Esophagus muscularis mucosa (tissue), 4 donors: ENCODE results near the gene COL25A1. TPM values are rescaled to one million over a fixed set of nuclear protein-coding genes. Genes with fewer than 3 reads are reported as not detected.
"Not testable (repeated sequence)": the region's sequence is repeated elsewhere in the genome, so short reads cannot be mapped to it uniquely, and the experiment has no call there.

Experiments
- DNase-seq: peaks from one replicate; pipeline ENCODE4 v3.0.0-alpha.2; 2017; ENCODE audit errors: extremely low spot score
- H3K27ac ChIP-seq, 4 donors: fragments of 200-600 bp; sonication (generic); replicated peaks in 1 of 4; 1 replicate in 3 of 4; 2 replicates in 1 of 4; pipeline ENCODE4 v1.5.1; 2016 to 2019; ENCODE audit warnings: mild to moderate bottlenecking in 1 of 4
- H3K27me3 ChIP-seq, 4 donors: fragments of 200-600 bp; sonication (generic); one replicate each; pipeline versions ENCODE4 v1.5.1 to v1.6.0; 2016 to 2019
- H3K36me3 ChIP-seq, 4 donors: fragments of 200-600 bp; sonication (generic); one replicate each; pipeline ENCODE4 v1.5.1; 2016 to 2019
- H3K4me1 ChIP-seq, 4 donors: fragments of 200-600 bp; sonication (generic); one replicate each; pipeline ENCODE4 v1.5.1; 2016 to 2019
- H3K4me3 ChIP-seq, 4 donors: fragments of 200-600 bp; sonication (generic); 1 replicate in 2 of 4; 2 replicates in 2 of 4; pipeline ENCODE4 v1.5.1; 2016 to 2019; ENCODE audit warnings: mild to moderate bottlenecking in 4 of 4, moderate library complexity in 1 of 4
- H3K9me3 ChIP-seq, 4 donors: fragments of 200-600 bp; sonication (generic); 1 replicate in 3 of 4; 2 replicates in 1 of 4; pipeline ENCODE4 v1.5.1; 2016 to 2019
- EP300 ChIP-seq: sonication (generic); formaldehyde crosslinking; IDR thresholded peaks from one replicate; pipeline ENCODE4 v1.6.1; 2017; ENCODE audit warnings: antibody characterized with exemption
- POLR2A ChIP-seq: fragments of 450-650 bp; IDR thresholded peaks from one replicate; pipeline ENCODE4 v1.6.1; 2017; ENCODE audit warnings: antibody characterized with exemption, moderate library complexity, mild to moderate bottlenecking, low read depth
- POLR2AphosphoS5 ChIP-seq, 2 donors: sonication (generic); formaldehyde crosslinking; IDR thresholded peaks; one replicate each; pipeline ENCODE4 v1.6.1; 2017; ENCODE audit warnings: antibody characterized with exemption in 2 of 2
- WGBS: methylation state at CpG from one replicate; pipeline ENCODE4 v1.1.5; 2018; 5-methylcytosine and 5-hydroxymethylcytosine counted together
- intact Hi-C: fragments of 100-400 bp; cut with DNase I; formaldehyde crosslinking; loops from one replicate; pipeline ENCODE4 v1.15.1; 2023
- total RNA-seq, 4 donors: library from RNA; depleted of rRNA; stranded (reverse); fragments of >200 nt; gene quantifications; one replicate each; pipeline versions ENCODE4 v1.1.0 to v1.2.1, GENCODE V29; 2016
- TF ChIP-seq, protein P1 (sequence below), 3 experiments: fragments of 200-600 bp in 2 of 3; fragments of 450-650 bp in 1 of 3; sonication (generic) in 2 of 3; IDR thresholded peaks; one replicate each; pipeline ENCODE4 v1.5.1; 2017 to 2019; ENCODE audit warnings: antibody characterized with exemption in 3 of 3, mild to moderate bottlenecking in 2 of 3, moderate library complexity in 1 of 3

Gene COL25A1
- total RNA-seq, 4 donors from 2014 or later, result 1.0 to 3.7 (median 2.0) TPM

DNA sequence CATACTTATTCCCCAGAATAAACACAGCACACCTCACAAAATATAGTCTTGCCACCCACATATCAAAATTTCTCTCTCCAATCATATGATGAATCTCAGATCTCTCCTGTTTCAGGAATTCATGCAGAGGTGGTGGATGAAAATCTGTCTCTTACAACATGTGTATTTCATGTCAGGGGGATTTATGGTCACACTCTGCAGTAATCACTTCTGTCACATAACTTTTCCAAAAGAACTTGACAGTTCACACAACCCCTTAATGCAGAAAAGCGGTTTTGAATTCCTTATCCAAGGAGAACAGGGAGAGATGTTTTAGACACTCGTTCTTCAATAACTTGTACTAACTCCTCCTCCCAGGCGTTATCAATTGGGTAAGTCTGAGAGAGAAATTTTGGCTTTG lies 359.1 kb downstream of the COL25A1 start:
- H3K27me3 ChIP-seq, result no peaks in the 10 kb centered on the region
- WGBS, result 90% methylated on average over 3 of the region's 3 CpGs
- no peak for TF ChIP-seq POLR2A
- no peak for TF ChIP-seq EP300
- no peak for TF ChIP-seq POLR2AphosphoS5 (IDR thresholded peaks at IDR 0.05)
- TF ChIP-seq, protein P1, sequence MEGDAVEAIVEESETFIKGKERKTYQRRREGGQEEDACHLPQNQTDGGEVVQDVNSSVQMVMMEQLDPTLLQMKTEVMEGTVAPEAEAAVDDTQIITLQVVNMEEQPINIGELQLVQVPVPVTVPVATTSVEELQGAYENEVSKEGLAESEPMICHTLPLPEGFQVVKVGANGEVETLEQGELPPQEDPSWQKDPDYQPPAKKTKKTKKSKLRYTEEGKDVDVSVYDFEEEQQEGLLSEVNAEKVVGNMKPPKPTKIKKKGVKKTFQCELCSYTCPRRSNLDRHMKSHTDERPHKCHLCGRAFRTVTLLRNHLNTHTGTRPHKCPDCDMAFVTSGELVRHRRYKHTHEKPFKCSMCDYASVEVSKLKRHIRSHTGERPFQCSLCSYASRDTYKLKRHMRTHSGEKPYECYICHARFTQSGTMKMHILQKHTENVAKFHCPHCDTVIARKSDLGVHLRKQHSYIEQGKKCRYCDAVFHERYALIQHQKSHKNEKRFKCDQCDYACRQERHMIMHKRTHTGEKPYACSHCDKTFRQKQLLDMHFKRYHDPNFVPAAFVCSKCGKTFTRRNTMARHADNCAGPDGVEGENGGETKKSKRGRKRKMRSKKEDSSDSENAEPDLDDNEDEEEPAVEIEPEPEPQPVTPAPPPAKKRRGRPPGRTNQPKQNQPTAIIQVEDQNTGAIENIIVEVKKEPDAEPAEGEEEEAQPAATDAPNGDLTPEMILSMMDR (IDR thresholded peaks at IDR 0.05), result no peak
- DNase-seq, result no peak
- H3K9me3 ChIP-seq, result no peaks in the 10 kb centered on the region
- no peak overlapping the region for H3K27ac ChIP-seq
- no peaks in the 10 kb centered on the region for H3K36me3 ChIP-seq
- no peak overlapping the region for H3K4me3 ChIP-seq
- no peaks in the 10 kb centered on the region for H3K4me1 ChIP-seq
- intact Hi-C loops, result no loop called here

DNA sequence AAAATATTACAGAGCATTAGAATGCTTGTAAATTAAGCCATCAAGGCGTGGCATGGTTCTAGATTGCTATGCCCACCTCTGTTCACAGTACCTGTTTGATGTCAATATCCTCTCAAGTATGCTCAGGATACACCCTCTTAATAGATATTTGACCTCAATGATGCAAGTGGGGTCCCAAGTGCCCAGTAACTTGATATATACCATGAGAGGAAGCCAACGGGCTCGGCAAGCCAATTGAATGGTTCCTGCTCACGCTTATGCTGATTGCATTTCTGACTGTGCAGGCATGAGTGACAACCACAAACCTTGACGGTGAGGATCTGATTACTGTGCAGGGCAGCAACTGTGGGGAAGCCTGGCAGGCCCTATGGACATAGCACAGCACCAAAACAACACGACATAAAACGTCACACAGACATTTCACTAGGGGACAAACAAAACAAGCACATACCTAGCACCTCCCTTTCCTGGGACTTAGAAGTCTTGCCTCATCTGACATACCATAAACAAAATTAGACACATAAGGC lies 360.5 kb downstream of the COL25A1 start:
- no peaks in the 10 kb centered on the region for H3K4me1 ChIP-seq
- 91% methylated on average over 7 of the region's 7 CpGs for WGBS
- H3K36me3 ChIP-seq, result no peaks in the 10 kb centered on the region
- no peaks in the 10 kb centered on the region for H3K9me3 ChIP-seq
- H3K4me3 ChIP-seq, result no peak overlapping the region
- intact Hi-C loops, result no loop called here
- TF ChIP-seq, protein P1 (IDR thresholded peaks at IDR 0.05), result no peak
- no peak for TF ChIP-seq POLR2AphosphoS5 (IDR thresholded peaks at IDR 0.05)
- TF ChIP-seq POLR2A, result no peak
- TF ChIP-seq EP300, result no peak
- no peak overlapping the region for H3K27ac ChIP-seq
- no peaks in the 10 kb centered on the region for H3K27me3 ChIP-seq
- DNase-seq, result no peak

DNA sequence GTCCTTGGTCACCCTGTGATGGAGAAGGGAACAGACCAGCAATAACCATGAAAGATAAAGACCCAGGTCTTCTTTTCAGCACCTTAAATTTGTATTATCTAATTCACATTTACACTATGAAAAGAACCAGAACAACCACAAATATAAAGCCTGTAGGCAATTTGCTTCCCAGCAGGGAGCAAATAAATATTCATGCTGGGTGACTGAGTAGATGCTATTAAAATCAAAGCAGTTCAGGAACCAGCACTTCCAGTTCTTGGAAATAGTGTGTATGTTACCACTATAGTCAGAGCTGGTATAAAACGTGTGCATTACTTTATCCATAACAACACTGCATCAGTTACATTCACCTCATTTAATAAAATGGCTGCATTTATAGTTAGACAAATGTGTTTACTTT lies 361.8 kb downstream of the COL25A1 start:
- H3K36me3 ChIP-seq, result no peaks in the 10 kb centered on the region
- no peak overlapping the region for H3K4me3 ChIP-seq
- no peak overlapping the region for H3K27ac ChIP-seq
- no peak for TF ChIP-seq EP300
- TF ChIP-seq, protein P1 (IDR thresholded peaks at IDR 0.05), result no peak
- no peak for TF ChIP-seq POLR2A
- no peak for TF ChIP-seq POLR2AphosphoS5 (IDR thresholded peaks at IDR 0.05)
- no peaks in the 10 kb centered on the region for H3K9me3 ChIP-seq
- no peak for DNase-seq
- WGBS, result 88% methylated on average over 1 of the region's 1 CpG
- H3K27me3 ChIP-seq, result no peaks in the 10 kb centered on the region
- intact Hi-C loops, result no loop called here
- H3K4me1 ChIP-seq, result no peaks in the 10 kb centered on the region

DNA sequence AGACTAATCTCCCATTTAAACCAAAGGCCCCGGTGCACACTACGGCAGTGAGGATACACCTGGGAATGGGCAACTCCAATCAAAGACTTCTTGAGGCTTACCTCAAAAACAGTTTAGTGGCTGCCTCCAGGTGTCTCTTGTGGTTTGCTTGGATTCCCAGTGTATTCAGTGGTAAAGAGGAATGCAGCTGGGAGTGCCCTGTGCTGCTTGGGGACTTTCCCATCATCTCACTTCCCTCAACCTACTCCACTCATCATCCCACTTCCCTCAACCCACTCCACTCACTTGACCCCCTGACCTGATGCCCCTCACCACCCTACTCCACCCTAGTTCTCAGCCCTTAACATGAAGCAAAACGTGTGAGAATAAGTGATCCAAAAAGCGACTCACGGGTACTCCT lies 362.3 kb downstream of the COL25A1 start:
- TF ChIP-seq POLR2A (no peak), POLR2AphosphoS5 (IDR thresholded peaks at IDR 0.05) (no peak), EP300 (no peak)
- TF ChIP-seq, protein P1 (IDR thresholded peaks at IDR 0.05), result no peak
- Histone ChIP-seq H3K36me3 (no peaks in the 10 kb centered on the region), H3K27ac (no peak overlapping the region), H3K4me1 (no peaks in the 10 kb centered on the region), H3K27me3 (no peaks in the 10 kb centered on the region), H3K4me3 (no peak overlapping the region), H3K9me3 (no peaks in the 10 kb centered on the region)
- 83% methylated on average over 5 of the region's 5 CpGs for WGBS
- no peak for DNase-seq
- intact Hi-C loops, result no loop called here

DNA sequence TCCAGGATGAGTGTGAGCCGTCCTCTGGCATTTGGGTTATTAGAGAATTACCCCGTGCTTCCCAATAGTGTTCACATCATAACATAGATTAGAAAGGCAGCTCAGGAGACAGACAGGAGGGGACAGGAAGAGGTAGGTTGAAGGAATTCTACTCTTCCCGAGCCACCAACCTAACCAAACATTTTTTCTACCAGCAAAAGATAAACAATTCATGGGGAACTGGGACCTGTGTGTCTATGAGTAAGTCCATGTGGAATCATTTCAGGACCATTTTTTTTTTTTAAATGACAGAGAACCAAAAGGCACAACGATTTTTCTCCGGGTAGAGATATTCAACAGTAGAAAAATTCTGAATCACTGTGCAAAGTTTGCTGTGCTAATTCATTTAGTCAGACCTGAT lies 365.4 kb downstream of the COL25A1 start:
- no peak for DNase-seq
- intact Hi-C loops, result no loop called here
- H3K9me3 ChIP-seq, result no peaks in the 10 kb centered on the region
- H3K4me3 ChIP-seq, result no peak overlapping the region
- no peaks in the 10 kb centered on the region for H3K27me3 ChIP-seq
- no peaks in the 10 kb centered on the region for H3K4me1 ChIP-seq
- TF ChIP-seq POLR2A (no peak), EP300 (no peak), POLR2AphosphoS5 (IDR thresholded peaks at IDR 0.05) (no peak)
- TF ChIP-seq, protein P1 (IDR thresholded peaks at IDR 0.05), result no peak
- no peak overlapping the region for H3K27ac ChIP-seq
- no peaks in the 10 kb centered on the region for H3K36me3 ChIP-seq
- 61% methylated on average over 5 of the region's 5 CpGs for WGBS

DNA sequence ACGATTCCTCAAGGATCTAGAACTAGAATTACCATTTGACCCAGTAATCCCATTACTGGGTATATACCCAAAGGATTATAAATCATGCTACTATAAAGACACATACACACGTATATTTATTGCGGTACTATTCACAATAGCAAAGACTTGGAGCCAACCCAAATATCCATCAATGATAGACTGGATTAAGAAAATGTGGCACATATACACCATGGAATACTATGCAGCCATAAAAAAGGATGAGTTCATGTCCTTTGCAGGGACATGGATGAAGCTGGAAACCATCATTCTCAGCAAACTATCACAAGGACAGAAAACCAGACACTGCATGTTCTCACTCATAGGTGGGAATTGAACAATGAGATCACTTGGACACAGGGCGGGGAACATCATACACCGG lies 368.5 kb downstream of the COL25A1 start:
- intact Hi-C loops, DNase-seq: not testable (repeated sequence)

More for the DNA sequence above, 368.5 kb downstream of the COL25A1 start:
- 94% methylated on average over 5 of the region's 5 CpGs for WGBS
- H3K27me3 ChIP-seq, H3K4me3 ChIP-seq, H3K4me1 ChIP-seq, H3K36me3 ChIP-seq, H3K27ac ChIP-seq, H3K9me3 ChIP-seq: not testable (repeated sequence)
